T-helper 2 cell (primary cell): ENCODE data around the gene PGAP2.

Experiments used
- DNase-seq, 5 experiments: peaks; one replicate each; pipeline versions ENCODE4 v3.0.0 to v3.0.0-alpha.2; 2012 to 2022

The PGAP2 gene

GRCh38 chr11:3834349-3834663 is 25.9 kb downstream of the PGAP2 start:
- no peak for DNase-seq

- peak in 1 of 5 experiments; percentile 44 for DNase-seq
These were observed 26.5 kb downstream of the PGAP2 start for GRCh38 chr11:3834664-3835461.

- no peak for DNase-seq
These were observed 27.4 kb downstream of the PGAP2 start for GRCh38 chr11:3835751-3836150.

GRCh38 chr11:3836903-3837302 is 28.5 kb downstream of the PGAP2 start:
- DNase-seq = peak in 3 of 5 experiments; percentile 37 to 80 (median 48)

GRCh38 chr11:3837793-3838192 is 29.4 kb downstream of the PGAP2 start:
- no peak for DNase-seq

- no peak for DNase-seq
These were observed 30.1 kb downstream of the PGAP2 start for GRCh38 chr11:3838504-3838903.

GRCh38 chr11:3840004-3840869 is 31.9 kb downstream of the PGAP2 start:
- peak in 2 of 5 experiments; percentile 40 to 61 for DNase-seq

- peak in 4 of 5 experiments; percentile 47 to 83 (median 54) for DNase-seq
These were observed 32.6 kb downstream of the PGAP2 start, which contains the start of gene RHOG for GRCh38 chr11:3840870-3841425. Gene RHOG (minus strand): TSS chr11:3840959. CDS start chr11:3828138, 12,821 bp downstream.

- DNase-seq = peak; percentile 84 to 97 (median 94)
These were observed 33.3 kb downstream of the PGAP2 start for GRCh38 chr11:3841426-3842350.

- DNase-seq = no peak
These were observed 35.0 kb downstream of the PGAP2 start for GRCh38 chr11:3843326-3843725.

- DNase-seq = no peak
These were observed 36.9 kb downstream of the PGAP2 start for GRCh38 chr11:3845246-3845645.

GRCh38 chr11:3845670-3846069 is 37.3 kb downstream of the PGAP2 start:
- no peak for DNase-seq

- peak in 1 of 5 experiments; percentile 62 for DNase-seq
These were observed 41.0 kb downstream of the PGAP2 start for GRCh38 chr11:3849297-3849874.

GRCh38 chr11:3853545-3853842 is 45.1 kb downstream of the PGAP2 start:
- DNase-seq = no peak

- peak; percentile 17 to 95 (median 57) for DNase-seq
These were observed 45.7 kb downstream of the PGAP2 start for GRCh38 chr11:3853899-3854659.

GRCh38 chr11:3854660-3854976 is 46.3 kb downstream of the PGAP2 start:
- DNase-seq = no peak

- peak; percentile 93 to 99 (median 95) for DNase-seq
These were observed 46.8 kb downstream of the PGAP2 start, which contains the start of gene STIM1 for GRCh38 chr11:3854977-3855807. Gene STIM1 (plus strand): TSS chr11:3855664. CDS start chr11:3856271, 607 bp downstream.

GRCh38 chr11:3855808-3856491 is 47.6 kb downstream of the PGAP2 start:
- peak; percentile 17 to 74 (median 33) for DNase-seq

- DNase-seq = no peak
These were observed 48.6 kb downstream of the PGAP2 start for GRCh38 chr11:3856856-3857553.
